Left renal pelvis (tissue), 4 donors: ENCODE results near the gene CDKN1A. TPM values are rescaled to one million over a fixed set of nuclear protein-coding genes. Genes with fewer than 3 reads are reported as not detected.
"Not testable (repeated sequence)": the region's sequence is repeated elsewhere in the genome, so short reads cannot be mapped to it uniquely, and the experiment has no call there.

ENCODE experiments used
- DNase-seq, 4 donors: peaks; one replicate each; pipeline ENCODE4 v3.0.0-alpha.2; 2013; ENCODE audit warnings: low read depth in 4 of 4, low spot score in 3 of 4
- polyA plus RNA-seq, 4 donors: library from polyadenylated mRNA; unstranded; fragments of 120-200 nt; gene quantifications; one replicate each; pipeline ENCODE4 v1.2.1, GENCODE V29; 2013; ENCODE audit not compliant: insufficient read length in 4 of 4

The CDKN1A gene
- polyA plus RNA-seq: 10 to 100 TPM in 3 of 4 donors, 1 to 10 TPM in 1; 9.2 to 26.4 (median 16.3) TPM

DNA sequence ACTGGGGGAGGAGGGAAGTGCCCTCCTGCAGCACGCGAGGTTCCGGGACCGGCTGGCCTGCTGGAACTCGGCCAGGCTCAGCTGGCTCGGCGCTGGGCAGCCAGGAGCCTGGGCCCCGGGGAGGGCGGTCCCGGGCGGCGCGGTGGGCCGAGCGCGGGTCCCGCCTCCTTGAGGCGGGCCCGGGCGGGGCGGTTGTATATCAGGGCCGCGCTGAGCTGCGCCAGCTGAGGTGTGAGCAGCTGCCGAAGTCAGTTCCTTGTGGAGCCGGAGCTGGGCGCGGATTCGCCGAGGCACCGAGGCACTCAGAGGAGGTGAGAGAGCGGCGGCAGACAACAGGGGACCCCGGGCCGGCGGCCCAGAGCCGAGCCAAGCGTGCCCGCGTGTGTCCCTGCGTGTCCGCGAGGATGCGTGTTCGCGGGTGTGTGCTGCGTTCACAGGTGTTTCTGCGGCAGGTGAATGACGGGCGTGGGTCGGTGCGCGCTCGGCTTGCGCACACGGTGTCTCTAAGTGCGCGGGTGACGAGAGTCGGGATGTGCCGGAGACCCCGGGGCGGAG lies at the start of gene CDKN1A:
Gene CDKN1A (plus strand): TSS at position 227 of the 555 bp plus-strand sequence. CDS start 5,388 bp downstream, outside the sequence.
- peak in 3 of 4 donors; percentile 76 to 82 (median 82) for DNase-seq

DNA sequence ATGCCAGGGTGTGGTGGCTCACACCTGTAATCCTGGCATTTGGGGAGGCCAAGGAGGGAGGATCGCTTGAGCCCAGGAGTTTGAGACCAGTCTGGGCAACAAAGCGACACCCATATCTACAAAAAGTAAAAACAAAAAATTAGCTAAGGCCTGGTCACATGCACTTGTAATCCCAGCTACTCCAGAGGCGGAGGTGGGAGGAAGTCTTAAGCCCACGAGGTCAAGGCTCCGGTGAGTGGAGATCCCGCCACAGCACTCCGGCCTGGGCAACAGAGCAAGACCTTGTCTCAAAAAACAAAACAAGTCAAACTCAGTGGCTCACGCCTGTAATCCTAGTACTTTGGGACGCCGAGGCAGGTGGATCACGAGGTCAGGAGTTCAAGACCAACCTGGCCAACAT lies 48.7 kb upstream of the CDKN1A start:
- DNase-seq: no peak

DNA sequence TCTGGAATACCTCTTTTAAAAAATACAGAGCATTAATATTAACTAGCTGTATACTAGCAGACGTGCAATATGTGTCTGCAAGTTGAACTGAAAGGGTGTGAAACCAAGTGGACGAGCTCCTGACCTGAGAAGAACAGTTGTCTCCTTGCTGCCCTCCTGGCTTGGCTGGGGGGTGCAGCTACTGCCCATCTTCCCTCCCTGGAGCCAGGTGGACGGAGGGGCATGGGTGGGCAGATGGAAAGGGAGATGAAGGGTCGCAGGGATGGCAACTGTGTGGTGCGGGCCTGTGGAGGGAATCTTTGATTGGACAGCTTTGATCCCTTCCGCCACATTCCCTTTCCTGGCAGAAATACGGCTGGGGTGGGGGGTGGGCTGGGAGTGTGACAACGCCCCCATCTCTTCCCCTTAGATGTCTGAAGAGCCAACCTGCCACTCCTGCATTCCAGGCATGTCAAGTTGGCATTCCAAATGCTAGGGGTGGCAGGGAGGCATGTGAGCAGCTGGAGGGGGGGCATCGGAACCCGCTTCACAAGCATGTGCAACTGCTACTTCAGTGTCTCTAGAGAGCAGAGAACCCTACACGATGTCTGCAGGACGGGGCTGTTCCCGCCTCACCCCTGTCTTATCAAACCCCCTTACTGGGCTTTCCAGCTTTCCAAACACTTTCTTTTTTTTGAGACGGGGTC lies 47.0 kb upstream of the CDKN1A start:
- DNase-seq: no peak

DNA sequence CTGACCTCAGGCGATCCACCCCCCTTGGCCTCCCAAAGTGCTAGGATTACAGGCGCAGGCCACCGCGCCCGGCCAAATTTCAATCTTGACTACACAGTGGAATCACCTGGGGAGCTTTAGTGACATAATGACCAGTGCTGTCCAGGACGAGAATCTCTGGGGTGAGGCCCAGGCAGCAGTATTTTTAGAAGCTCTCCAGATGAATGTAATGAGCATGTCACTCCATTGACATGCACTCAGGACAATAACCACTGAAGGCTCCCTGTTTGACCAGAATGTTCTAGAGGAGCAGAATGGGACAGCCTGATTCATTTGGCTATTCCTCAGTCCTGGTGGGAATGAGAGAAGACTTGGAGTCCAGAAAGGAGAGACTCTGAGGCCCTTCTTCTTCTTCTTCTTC lies 45.1 kb upstream of the CDKN1A start:
- no peak for DNase-seq

DNA sequence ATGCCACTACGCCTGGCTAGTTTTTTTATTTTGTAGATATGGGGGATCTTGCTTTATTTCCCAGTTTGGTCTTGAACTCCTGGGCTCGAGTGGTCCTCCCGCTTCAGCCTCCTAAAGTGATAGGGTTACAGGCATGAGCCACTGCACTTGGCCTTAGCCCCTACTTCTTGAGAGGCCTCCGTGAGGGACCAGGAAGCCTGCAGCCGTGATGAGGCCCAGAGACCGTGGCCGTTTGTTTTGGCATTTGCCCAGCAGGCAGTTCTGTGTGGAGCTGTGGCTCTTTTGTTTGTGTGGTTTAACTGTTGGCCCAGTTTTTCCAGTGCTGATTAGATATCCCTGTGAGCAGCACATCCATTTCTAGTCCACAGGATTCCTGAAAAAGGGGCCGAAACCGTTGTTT lies 44.6 kb upstream of the CDKN1A start:
- no peak for DNase-seq

DNA sequence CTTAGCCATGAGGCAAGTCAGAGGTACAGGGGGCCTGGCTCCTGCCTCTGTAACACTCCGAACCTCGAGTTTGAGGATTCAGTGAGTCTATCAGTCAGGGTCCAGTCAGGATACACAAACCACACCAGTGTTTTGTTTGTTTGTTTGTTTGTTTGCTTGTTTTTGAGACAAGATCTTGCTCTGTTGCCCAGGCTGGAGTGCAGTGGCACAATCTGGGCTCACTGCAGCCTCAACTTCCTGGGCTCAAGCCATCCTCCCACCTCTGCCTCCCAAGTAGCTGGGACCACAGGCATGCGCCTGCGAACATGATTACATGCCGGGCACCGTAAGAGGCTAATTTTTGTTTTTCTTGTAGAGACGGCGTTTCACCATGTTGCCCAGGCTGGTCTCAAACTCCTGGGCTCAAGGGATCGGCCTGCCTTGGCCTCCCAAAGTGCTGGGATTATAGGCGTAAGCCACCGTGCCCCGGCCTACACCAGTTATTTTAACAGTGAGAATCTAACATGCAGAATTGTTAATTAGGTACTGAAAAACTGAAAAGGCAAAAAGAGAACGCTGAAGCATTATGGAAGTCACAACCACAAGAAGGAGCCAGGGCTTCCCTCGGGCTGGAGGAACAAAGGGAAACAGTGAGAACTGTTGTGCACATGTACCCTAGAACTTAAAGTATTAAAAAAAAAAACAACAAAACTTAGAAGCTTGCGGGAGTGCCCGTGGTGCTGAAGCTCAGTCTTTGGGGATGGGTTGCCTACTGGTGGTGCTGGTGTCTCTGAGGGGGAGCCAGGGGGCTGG lies 44.0 kb upstream of the CDKN1A start:
- no peak for DNase-seq

DNA sequence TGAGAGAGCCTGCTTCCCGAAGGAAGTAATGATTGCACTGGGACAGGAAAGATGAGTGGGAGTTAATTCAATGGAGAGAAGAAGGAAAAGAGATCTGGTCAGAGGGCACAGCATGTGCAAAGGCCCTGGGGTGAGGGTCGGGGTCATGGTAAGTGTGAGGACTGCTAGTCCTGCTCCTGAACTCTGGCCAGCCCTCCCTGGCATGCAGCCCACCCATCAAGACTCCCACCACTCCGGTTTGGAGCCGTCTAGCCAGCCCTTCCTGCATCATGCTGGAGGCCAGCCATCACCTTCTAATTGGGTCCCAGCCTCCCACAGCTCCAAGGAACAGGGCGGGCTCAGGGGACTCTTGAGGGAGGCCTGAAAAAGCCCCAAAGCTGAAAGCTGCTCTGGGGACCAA lies 42.2 kb upstream of the CDKN1A start:
- DNase-seq: no peak

DNA sequence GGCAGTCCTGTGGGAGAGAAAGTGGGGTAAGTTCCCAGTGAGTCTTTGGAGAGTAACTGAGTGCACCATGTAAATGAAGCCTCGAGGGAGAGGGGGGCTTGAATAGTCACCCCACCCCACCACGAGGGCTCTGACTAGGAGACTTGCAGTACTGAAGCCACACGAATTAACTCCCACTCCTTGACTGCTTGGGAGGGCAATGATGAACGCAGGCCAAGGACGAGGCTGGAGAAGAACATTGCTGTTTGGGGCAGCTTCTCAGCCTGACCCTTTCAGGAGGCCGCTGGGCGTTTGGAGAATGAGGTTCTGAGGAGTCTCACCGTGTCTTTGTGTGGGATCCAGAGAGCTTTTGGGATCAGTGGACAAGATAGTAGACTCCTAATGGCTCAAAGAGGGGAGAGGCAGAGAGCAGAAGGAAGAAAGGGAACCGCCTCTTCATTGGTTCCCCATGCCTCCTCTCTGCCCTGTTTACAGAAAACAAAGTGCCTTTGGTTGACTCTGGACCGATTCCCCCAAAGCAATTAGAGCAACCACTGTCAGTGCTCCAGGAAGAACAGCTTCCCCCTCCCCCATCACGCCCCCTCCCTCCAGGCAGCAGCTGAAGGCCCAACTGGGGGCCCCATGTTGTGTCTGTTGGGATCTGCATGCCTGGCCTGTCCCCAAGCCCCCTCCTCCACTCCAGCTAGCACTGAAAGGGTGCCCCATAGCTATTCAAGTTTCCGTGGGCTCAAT lies 41.7 kb upstream of the CDKN1A start:
- DNase-seq: no peak

DNA sequence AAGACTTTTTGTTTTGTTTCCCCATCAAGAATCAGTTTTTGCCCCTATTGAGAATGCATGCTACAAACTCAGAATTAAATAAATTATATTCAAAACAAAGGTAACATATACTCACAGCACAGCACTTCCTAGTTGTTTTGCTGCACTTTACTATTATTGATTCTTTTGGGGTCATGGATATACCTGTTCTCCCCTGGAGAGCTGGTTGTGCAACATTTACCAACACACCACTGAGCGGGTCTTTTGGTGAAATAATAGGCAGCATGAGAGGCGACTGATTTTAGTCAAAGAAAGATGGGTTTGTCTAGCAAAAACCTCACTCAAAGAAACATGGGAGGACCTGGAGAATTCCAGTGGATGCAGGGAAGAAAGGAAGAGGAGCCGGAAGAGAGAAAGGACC lies 39.9 kb upstream of the CDKN1A start:
- DNase-seq: no peak

DNA sequence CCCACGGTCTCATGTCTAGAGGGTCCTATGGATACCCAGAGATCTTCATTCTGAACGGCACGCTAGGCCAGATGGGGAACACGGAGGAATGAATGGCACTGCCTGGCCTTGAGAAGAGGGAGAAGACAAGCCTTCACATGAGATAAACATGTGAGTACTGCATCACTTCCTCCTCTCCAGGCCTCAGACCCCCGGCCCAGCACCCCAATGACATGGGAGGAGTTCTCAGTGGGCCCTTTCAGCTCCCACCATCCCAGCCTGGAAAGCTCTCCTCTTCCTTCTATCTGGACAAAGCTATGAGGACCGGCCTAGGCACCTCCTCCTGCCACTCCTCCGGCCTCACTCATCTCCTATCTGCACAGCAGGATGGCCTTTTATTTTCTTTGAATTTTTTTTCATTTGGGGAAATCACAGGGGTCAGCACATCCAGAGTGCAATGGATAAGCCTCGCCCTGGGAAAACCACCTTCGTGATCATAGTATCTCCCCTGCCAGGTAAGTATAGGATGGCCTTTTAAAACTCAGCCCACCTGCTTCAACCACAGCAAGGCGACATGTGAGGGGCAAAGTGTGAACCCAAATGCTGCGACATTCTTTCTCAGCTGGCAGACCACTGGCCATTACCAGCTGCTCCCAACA lies 39.2 kb upstream of the CDKN1A start:
- no peak for DNase-seq

DNA sequence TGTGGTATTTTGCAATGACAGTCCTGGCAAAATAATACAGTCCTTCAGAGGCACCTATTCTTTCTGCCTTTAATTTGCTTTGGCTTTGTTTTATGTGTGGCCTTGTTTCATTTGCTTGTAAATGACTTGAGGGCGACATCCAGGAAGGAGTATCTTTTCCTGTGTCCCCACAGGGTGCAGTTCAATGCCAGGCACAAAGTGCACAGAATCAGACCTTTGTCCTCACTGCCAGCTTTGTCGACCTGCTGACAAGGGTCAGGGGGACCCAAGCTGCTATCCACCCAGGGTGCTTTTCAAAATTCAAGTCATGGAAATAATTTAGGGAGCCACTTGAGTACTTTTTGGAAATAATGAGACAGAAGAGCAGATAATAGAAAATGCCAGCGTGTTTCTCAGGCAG lies 37.0 kb upstream of the CDKN1A start:
- no peak for DNase-seq

DNA sequence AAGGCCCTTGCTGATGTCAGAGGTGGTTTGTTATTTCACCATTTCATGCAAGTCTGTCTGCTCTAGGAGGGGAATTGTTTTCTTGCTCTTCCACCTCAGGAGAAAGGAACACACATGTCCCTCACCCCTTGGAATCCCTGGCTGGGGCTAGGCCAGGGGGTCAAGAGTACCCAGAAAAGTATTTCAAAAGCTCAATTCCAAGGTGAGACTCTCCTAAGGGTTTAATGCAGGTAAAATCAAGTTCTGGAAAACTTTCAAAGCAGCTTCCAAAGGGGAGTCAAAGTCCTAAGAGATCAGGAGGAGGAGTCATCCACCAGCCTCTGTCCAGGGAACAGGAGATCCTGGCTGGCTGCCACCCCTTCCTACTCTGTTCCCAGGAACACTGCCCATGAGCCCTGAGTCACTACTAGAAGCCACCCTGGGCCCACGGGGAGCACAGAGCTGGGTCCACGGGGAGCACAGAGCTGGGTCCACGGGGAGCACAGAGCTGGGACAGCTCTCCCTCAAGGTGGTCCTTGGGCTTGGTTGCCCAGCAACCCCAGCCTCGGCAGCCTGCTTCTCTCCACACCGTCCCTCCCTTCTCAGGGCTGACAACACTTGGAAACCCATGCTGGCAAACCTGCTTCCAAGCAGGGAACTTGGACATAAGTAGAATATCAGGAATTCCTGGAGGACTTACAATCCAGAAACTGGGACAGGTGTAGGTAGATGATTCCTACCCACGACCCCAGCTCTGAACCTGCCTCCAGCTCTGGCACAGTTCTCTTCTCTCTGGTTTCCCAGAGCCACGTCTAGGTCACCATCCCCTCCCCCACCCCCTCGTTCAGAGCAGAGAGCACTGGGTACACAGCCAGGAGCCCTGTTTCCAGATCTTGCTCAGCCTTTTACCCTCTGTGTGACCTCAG lies 35.3 kb upstream of the CDKN1A start:
- DNase-seq: no peak

DNA sequence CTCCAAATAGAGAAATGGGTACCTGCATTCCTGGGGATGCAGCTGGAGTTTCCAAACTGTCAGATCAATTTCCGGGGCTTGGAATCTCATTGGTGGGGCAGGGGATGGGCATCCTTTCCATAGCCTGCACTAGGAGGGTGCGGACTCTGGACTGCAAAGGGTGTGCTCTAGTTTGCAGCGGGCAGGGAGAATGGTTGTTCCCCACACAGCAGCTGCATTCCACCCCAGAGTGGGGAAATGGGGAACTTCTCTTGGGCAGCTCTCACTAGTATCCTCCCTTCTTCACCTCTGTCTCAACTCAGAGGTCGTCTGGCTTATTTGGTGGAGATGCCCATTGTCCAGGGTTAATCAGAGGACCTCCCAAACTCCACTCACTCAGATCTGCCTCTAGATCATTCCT lies 34.5 kb upstream of the CDKN1A start:
- DNase-seq: no peak

DNA sequence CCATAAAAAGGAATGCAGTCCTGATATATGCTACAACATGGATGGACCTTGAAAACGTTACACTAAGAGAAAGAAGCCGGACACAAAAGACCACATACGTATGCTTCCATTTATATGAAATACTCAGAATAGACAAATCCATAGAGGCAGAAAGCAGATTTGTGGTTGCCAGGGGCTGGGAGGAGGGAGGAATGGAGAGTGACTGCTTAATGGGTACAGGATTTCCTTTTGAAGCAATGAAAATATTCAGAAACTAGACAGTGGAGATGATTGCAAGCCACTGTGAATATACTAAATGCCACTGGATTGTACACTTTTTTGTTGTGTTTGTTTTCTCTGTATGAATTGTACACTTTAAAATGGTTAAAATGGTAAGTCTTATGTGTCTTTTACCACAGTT lies 29.4 kb upstream of the CDKN1A start:
- DNase-seq: no peak

DNA sequence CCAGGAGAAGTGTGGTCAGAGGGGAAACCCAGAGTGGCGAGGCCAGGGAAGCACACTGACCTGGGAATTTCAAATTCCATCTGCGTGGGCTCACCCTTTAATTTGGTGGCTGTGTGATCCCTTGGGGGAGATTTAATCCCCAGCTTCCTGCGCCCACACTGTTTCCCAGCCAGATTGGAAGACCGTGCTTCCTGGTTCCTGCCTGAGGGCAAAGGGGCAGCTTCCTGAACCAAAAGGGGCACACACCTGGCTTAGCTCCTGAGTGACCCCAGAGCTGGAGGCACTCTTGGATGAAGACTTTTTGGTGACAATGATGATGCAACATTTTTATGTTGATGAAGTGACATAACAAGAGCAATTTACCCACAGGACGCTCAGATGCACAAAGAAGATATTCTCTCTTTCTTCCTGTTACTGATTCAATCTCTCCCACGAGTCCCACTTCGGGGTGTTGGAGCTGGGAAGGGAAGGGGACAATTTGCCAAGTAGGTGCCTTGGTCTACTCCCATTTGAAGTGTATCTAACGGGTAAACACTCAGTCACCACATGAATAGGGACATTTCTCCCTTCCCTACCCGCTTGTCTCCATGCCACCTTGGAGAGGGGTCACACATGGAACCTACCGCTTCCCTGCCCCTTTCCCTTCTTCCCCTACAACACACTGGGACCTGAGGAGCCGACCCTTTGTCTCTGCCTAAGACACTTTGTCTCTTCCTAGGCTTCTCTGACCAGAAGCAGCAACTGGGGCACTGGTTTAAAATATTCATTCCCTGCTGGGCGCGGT lies 28.6 kb upstream of the CDKN1A start:
- no peak for DNase-seq

DNA sequence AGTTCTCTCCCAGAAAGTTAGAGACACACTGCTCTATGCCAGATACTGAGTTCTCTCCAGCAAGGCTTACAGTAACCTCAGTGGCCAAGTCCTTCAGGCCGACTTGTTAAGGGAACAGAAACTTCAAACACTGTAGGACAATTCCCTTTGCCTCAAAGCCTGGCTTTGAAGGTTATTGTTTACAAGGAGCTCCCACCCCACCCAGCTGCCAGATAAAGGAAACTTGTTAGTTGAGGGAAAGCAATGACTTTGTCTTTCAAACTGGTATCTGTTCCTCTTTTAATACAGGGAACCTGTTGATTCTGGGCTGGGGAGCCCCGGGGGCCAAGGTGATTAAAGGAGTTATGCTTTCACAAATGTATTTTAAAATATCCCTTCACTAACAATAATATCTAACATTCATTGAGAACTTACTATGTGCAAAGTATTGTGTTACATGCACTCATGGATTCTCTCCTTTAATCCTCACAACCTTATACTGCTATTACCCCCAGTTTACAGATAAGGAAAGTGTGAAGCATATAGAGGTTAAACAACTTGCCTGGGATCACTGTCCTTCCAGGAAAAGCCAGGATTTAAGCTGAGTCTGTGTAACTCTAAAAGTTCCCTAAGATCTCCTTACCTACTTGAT lies 27.6 kb upstream of the CDKN1A start:
- no peak for DNase-seq

DNA sequence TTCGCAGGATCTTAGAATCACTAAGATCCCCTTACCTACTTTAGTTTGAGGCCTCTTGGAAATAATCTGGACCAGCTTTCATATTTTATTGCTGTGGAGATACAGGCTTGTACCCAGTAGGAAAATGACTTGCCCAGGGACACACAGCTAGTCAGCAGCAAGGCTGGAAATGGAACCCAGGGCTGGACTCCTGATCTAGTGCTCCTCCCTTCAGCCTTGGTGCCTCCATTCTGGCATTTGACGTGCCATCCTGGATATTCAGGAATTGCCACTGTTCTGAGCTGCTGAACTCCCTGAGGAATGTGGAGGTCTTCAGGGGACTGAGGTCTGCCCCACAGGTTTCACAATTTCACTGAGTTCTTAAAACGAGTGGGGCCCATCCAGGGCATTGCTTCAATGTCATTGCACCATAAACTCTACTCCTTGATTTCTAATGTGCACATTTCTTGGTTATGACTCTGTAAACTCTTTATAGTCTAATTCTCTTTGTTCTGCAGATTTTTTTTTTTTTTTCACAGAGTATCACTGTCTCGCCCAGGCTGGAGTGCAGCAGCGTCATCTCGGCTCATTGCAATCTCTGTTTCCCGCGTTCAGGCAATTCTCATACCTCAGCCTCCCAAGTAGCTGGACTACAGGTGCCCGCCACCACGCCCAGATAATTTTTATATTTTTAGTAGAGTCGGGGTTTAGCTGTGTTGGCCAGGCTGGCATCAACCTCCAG lies 26.7 kb upstream of the CDKN1A start:
- DNase-seq: no peak

DNA sequence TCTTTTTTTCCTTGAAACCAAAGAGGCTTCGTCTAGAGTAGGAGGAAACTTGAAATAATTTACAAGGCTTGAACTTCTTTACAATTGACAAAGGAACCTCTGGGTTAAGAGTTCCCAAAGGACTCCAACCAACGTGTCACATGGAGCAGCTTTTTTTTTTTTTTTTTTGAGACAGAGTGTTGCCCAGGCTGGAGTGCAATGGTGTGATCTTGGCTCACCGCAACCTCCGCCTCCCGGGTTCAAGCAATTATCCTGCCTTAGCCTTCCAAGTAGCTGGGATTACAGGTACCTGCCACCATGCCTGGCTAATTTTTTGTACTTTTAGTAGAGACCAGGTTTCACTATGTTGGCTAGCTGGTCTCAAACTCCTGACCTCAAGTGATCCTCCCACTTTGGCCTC lies 24.0 kb upstream of the CDKN1A start:
- not testable (repeated sequence) for DNase-seq
